SIG-M5 treated with dmso at 0.1 percent for 504 hours (cell line): Measurements from ENCODE around the gene SLC23A1.
"Not testable (repeated sequence)": the region's sequence is repeated elsewhere in the genome, so short reads cannot be mapped to it uniquely, and the experiment has no call there.

ENCODE experiments used
- DNase-seq: peaks from one replicate; lab custom pipeline; 2025; ENCODE audit not compliant: unreplicated experiment; lab: John Stamatoyannopoulos, UW

The SLC23A1 gene

DNA sequence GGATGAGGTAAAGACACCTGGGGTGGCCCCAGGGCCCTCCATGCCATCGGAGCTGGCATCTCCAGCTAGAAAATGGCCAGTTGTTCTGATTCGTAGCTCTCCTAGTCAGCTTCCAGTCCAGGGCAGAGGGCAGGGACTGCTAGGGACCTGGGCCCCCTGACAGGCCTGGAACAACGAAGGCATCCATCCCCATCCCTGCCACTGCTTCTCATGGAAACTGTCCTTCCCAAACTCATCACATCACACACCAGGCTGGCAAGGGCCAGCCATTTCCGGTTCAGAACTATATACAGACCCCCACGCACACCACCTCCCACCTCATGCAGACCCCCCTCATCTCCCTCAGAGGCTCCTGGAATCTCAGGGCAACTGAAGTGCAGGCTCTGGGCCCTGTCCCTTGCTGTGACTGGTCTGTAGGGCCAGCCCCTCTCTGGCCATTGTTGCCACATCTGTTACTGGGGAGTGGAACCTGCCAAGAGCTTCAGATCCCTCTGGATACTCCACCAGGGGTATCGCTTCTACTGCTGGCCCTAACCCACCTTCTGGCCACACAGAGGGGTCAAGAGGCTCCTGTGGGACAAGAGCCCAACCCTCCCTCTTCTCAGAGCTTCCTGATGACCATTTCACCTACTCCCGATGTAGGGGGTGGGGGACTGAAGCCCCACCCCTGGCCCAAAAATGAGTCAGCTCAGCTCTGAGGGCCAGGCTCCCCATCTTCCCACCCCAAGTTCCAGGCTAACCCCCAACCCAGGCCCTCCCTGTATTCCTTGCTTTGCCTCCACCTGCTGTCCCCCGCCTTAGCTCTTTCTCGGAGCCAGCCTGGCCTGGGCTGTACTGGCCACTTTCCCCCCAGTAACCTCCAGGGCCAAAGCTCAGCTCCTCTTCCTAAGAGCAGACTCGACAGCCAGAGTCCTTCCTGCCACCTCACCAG, 7.8 kb upstream of the SLC23A1 start:
- no peak for DNase-seq

DNA sequence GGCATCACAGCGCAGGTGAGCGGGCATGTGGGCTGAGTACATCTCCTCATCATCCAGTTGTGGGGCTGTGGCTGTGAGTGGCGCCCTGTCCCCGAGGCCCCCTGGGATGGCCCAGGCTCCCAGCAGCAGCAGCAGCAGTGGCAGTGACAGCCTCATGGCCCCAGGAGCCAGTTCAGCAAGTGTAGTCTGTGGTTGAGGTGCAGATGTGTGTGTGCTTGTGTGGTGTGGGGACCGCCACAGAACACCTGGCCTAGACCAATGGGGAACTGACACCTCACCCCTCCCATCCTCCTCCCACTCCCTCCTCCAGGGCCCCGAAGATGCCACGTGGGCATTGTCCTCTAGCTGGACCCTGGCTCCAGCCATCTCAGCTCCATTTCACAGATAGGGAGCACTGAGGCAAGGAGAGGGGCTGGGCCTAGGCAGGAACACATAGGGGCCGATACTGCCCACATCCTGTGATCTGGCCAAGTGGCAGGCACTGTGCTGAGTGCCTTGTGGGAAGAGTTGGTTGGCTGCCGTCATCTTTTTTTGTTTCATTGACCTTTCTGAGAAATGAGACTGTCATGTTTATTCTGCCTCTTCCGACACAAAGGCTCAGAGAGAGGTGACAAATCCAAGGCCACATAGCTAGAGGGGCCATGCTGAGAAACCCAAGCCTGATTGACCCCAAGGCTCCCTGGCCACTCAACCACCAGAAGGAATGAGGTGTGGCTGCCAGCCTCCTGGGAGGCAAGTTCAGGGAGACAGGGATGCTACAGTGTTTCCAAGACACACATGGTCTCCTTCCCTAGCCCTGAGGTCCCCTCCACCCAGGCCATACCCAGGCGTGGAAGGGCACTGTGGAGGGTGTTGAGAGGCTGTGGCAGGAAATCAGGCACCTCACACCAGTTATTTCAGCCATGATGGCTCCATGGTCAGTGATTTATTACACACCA, 6.9 kb upstream of the SLC23A1 start, which contains the start of gene MZB1:
Gene MZB1, minus strand, starts transcription at position 213 of the 938 bp plus-strand sequence. Its CDS starts 57 bp downstream, at position 156.
- DNase-seq, result no peak

DNA sequence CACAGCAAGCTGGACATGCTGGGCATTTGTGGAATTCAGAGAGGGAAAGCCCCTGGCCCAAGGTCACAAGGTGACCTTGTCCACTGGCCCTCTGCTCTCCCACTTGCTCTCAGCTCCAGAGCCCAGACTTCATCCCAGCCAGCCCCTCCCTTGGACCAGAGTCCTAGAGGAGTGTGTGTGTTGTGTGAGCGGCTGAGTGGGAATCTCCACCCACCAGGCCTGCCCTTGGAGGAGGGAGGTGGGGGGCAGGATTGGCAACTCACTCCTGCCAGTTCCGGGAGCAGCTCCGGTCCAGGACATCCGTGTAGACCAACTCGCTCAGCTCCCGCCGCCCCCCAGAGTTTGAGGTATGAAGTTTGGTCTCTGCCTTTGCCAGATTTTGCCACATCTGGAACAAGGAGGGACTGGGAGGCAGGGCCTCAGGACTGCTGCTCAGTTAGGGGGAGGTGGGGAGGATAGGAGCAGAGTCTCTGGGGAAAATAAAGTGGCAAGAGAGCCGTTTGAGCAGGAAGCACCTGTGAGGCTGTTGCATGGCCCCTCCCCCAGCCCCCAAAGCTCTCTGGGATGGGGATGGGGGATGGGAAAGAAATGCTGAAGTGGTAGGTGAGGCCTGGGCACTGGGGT, 5.2 kb upstream of the SLC23A1 start:
- DNase-seq, result no peak

DNA sequence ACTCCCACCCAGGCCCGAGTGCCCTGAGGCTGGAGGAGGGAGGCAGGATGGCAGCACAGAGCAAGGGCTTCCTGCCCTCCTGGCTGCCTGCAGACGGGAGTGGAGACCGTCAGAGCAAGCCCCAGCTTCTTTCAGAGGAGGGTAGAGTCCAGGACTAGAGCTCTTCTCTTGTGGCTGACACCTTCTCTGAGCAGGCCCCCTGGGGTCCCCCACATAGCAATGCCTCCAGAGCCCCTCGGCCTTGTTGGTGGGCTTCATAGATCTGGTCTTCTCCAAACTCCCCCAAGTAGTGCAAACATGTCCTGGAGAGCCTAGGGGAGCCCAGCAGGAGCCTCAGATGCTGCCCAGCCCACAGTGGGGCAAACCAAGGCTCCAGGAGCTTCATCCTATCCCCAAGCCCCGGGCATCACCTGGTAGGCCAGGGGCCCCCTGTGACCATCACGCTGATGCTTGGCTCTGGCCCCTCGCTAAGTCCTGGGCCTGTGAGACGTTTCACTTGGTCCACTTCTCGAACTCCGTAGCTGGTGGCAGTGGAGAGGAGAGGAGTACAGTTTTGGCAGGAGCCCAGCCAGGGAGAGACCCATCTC, 4.6 kb upstream of the SLC23A1 start:
- DNase-seq, result no peak

DNA sequence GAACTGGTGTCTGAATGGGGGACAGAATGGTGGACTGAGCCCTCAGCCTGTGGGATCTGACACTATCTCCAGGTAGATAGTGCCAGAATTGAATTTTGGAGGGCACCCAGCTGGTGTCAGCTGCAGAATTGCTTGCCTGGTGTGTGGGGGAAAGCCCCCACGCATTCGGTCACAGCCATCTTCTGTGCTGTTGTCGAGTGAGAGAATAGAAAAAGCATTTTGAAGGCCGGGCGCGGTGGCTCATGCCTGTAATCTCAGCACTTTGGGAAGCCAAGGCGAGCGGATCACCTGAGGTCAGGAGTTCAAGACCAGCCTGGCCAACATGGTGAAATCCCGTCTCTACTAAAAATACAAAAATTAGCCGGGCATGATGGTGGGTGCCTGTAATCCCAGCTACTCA, 3.9 kb upstream of the SLC23A1 start:
- not testable (repeated sequence) for DNase-seq

DNA sequence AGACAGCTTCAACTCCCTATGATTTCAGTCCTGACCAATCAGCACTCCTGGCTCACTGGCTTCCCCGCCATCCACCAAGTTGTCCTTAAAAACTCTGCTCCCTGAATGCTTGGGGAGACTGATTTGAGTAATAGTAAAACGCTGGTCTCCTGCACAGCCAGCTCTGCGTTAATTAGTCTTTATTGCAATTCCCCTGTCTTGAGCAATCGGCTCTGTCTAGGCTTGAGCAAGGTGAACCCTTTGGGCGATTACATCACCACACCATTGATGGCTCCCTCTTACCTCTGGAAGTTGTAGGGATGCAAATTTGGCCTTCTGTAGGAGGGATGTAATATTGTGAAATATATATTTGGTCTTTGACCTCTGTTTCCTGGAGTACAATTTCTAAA, 2.9 kb upstream of the SLC23A1 start:
- DNase-seq, result peak; percentile 81

DNA sequence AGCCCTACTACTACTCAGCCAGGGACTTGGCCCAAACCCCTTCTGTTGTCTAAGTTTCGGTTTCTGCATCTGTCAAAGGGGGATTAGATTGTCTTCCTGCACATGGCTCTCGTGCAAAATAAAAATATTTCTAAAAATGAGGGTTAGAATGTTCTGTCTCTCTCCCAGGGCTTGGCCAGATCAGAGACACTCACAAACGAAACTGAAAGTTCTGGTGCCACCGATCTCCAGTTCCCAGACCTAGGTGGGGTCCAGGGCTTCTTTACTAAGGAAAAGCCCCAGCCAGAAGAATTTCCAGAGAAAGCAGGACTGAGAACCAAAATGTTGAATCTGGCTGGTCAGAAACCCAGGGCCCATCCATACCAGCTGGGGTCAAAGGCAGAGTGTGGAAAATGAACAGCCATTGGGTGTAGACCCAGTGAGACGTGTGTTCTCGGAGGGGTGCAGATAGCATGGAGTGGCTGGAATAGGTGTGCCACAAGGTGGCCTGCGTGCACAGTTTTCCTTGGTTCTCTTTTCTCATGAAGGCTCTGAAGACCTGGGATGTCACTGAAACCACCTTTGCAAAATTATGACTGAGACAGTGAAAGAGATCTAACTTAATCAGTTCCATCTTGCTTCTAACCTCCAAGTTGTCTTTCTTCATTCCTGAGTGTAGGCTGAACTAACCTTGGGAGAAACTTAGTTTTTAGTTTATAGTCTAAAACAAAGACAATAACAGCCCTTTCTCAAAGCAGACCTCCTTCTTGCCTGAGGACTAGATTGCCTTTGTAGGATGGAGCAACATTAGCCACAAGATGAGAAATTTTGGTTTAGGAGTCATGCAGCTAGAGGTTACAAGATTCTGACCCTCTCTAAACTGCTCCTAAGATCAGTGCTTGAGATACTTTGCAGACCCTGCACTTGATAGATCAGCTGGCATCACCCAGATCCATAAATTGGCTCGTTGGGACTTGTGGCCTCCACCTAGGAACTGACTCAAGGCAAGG, 2.3 kb upstream of the SLC23A1 start:
- DNase-seq, result peak; percentile 60

DNA sequence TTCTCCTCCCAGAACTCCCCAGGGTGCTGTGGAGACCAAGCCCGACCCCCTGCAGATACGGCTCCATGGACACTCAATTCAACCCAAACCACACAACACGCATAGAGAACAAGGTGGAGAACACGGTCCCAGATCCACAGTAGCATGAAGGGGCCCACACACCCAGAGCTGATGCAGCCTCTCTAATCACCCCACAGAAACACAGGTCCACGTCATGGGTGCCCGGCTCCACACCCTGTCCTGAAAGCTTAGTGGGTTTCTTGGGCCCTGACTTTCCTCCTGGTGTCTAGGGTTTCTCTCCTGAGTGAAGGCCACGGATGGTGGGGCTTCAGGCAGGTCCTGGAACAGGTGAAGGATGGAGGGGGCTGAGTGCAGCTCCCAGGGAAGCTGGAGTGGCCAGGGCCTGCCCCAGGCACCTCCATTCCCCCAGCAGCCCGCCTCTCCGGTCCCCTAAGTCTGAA, 1.5 kb upstream of the SLC23A1 start:
- no peak for DNase-seq

DNA sequence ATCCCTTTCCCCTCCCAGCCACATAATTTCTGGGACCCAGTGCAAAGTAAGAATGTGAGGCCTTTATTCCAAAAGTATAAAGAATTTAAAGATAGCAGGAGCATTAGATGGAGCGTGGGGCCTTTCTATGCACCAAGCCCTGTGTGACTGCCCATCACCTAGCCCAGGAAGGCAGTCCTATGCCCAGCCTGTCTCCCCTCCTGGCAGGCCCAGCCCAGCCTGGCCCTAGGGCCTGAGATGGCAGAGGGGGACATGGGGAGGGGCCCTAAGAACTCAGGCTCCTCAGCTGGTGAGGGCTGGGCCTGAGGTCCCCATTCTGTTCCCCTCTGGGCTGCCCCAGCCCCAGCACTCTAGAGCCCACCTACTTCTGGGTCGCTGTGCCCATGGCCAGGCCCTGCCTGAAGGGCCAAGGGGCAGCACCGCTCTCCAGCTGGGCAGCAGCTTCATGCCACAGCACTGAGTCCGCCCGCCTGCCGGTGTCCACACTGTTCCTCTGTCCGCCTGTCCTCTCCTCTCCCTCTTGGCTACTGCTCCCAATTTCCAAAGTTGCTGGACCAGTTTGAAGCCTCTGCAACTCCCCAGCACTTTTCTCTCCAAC, 995 bp upstream of the SLC23A1 start:
- no peak for DNase-seq

DNA sequence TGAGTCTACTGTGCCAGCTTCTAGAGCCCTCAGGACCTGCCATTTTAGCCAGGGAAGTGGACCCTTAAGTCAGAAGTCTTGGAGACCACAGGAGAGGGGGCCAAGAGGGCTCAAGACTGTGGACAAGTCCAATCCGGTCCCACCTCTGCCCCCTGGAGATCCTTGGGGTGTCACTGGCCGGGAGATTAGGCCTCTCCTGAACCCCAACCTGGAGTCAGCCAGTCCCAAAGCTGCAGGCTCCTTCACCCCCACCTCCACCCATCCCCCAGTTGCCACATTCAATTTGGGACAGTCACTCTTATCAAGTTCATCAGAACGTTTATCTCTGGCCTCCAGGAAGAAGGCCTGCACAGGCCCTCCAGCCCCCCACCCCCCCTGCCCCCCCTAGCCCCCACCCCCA, 290 bp downstream of the SLC23A1 start:
- DNase-seq, result no peak

DNA sequence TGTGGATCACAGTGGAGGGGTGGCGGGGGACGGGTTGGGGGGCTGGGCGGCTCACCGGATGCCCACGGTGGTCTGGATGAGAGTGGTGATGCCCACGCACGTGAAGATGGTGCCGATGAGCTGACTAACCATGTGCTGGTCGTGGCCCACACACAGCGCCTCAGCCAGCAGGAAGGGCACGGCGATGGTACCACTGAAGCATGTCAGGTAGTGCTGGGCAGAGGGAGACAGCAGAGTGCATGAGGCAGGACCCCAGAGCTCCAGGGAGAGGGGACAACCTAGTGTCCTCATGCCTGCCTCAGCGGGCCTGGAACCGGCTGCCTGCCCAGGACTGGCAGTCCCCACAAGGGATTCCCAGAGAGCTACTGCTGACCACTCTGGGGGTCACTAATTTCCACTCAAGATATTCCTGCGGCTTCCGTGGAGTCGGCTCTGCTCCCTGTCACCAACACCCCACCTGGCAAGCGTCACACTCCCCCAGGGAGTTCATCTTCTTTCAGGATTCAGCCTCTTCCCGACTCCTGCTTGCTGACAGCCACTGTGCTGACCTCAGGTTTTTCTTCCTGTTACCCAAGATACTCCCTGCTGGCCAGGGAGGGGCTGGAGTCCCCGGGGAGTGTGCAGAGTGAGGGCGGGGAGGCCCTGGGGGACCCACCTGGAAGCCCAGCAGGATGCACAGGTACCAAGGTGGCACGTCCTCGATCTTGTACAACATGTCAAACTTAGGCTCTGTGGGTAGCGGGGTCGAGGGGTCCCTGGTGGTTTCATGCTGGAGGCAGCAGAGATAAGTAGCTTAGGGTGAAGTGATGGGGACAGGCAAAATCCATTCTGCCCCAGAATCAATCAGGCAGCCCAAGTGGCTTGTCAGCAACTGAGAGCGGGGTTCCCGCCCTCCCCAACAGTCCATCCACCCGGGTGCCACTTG, 998 bp downstream of the SLC23A1 start:
- no peak for DNase-seq

DNA sequence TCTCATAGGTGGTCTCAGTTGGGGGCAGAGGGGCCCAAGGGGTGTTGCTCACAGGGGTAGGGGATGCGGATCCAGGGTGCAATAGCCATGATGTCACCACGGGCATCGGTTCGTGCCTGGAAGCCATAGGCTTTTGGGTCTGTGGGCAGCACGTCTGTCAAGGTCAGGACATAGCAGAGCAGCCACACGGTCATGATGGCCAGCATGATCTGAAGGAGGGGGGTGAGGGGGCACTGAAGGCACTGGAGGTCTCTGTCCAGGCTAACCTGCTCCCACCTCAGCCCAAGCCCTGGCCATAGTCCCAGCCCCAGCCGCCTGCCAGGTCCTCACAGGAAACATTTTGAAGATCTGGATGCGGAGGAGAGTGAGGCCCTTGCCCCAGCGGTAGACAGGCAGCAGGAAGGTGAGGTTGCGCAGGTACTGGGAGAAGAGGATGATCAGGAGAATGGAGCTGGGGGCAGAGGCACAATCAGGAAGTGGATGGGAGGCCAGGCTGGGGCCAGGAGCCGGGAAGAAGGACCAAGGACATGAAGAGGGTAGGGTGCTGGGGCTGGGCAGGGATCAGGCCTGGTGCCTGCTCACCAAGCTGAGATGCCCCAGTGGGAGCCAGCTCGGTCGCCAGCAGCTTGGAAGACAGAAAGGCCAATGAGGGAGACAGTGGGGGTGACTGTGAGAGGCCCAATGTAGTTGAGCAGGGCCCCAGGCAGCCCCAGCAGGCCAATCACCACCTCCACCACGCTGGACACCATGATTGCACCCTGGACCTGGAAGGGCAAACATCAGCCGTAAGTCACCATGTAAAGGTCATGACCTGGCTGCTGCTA, 3.3 kb downstream of the SLC23A1 start:
- no peak for DNase-seq

DNA sequence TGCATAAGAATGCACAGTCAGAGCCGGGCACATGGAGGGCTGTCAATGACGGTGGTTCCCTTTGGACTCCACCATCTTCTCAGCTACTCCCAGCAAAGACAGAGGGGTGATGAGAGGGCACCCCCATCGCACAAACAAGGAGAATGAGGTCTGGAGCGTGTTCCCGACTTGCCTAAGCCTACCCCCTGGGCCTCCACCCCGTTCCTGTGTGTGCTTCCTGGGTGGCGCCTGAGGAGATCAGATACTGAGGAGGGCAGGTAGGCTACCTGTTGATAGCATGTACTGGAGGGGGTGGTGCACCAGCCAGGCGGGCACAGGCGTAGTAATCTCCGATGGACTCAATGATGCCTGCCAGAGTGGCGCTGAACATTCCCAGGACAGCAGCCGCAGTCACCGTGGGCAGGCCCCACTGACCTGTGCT, 4.1 kb downstream of the SLC23A1 start:
- DNase-seq, result no peak

DNA sequence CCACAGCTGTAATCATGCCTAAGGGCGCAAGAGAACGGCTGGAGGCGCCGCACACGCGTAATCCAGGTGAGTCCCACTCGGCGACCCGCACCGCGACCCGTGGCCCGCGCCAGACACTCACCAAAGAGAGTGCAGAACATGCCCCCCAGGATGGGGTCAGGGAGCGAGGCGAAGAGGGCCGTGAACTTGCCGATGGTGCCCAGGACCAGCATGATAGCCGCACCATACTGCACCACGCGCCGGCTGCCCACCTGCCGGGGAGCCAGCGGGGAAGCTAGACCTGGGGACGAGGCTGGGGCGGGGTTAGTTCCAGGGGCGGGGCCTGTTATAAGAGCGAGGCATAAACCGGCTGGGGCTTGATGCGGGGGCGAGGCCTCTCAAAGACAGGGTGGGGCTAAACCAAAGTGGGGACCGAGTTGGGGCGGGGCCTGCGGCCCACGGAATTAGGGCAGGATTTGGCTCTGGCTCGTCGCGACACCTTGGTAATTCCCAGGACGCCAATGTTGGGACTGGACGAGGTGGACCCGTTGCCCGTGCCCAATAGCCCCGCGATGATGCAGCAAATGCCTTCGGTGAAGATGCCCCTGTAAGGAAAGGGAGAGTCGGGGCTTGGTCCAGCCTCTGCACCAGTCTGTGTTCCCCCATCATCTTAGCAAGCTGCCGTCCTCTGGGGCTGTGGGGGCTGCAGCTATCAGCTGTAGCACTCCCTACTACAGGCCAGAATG, 4.8 kb downstream of the SLC23A1 start:
- DNase-seq, result no peak

DNA sequence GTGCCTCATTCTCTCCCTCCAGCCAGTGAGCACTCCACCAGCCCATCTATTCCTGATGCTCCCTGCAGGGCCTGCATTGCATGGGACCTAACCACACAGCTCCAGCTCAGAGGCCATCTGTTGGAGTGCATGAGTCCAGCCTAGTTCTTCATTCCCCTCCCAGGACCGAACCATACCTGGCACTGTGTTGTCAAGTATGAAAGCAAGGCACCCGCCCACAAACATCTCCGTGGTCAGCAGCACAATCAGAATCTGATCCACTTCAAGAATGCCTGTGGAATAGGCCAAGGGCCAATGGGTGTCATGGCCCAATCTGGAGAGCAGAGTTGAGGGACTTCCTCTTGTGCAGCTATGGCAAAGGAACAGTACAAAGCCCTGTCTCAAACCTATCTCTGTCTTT, 5.9 kb downstream of the SLC23A1 start:
- DNase-seq, result no peak

DNA sequence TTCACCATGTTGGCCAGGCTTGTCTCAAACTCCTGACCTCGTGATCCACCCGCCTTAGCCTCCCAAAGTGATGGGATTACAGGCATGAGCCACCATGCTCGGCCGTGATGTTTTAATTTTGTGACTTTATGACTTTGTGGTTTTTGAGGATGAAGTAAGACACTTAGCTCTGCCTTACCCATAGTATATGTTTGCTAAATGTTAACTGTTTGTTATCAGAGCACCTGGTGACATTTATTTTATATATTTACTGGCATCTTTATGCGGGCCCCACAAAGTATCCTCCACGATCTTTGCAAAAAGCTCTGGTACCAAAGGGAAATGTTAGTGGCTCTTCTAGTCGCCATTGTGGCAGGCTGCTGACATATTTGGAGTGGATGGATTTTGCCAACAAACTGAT, 6.7 kb downstream of the SLC23A1 start:
- no peak for DNase-seq

DNA sequence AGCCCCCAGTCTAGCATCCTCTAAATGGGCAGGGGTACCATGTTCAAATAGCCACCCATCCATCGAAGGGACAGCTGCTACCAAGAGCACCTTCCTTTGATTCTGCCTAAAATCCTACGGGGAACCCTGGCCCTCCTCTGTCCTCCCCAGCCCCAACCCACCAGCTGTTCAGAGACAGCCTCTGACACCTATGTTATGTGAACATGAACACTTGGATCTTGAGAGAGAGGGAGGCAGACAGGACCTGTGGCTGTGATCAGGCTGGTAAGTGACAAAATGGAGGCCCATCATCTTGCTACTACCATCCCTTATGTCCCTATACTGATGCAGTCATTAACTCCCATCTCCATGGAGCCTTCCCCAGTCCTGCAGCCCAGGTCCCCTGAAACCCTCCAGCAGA, 8.2 kb downstream of the SLC23A1 start:
- DNase-seq, result no peak
